ENCODE data around the gene ASPA.
"Not testable (repeated sequence)": the region's sequence is repeated elsewhere in the genome, so short reads cannot be mapped to it uniquely, and the experiment has no call there.

Gene ASPA

GRCh38 chr17:3514873-3515272, 39.1 kb downstream of the ASPA start:
- no peak for FAIRE-seq
- DNase-seq (ENCODE audit: insufficient read length, low spot score) = no peak
- no peak for TF ChIP-seq CTCF (IDR thresholded peaks at IDR 0.05; ENCODE audit: insufficient read depth, missing control alignments)

- FAIRE-seq; DNase-seq (ENCODE audit: insufficient read length, low spot score): not testable (repeated sequence)
Measured at GRCh38 chr17:3519472-3519871, 43.7 kb downstream of the ASPA start.

GRCh38 chr17:3524024-3524423, 48.2 kb downstream of the ASPA start:
- DNase-seq (ENCODE audit: insufficient read length, low spot score) = no peak
- FAIRE-seq = no peak
- TF ChIP-seq CTCF (IDR thresholded peaks at IDR 0.05; ENCODE audit: insufficient read depth, missing control alignments) = no peak

GRCh38 chr17:3526491-3526890, 50.7 kb downstream of the ASPA start:
- no peak for FAIRE-seq
- no peak for TF ChIP-seq CTCF (IDR thresholded peaks at IDR 0.05; ENCODE audit: insufficient read depth, missing control alignments)
- DNase-seq (ENCODE audit: insufficient read length, low spot score) = no peak

- FAIRE-seq (no peak), DNase-seq (ENCODE audit: insufficient read length, low spot score) (no peak)
- no peak for TF ChIP-seq CTCF (IDR thresholded peaks at IDR 0.05; ENCODE audit: insufficient read depth, missing control alignments)
Measured at GRCh38 chr17:3526971-3527370, 51.2 kb downstream of the ASPA start.

DNA sequence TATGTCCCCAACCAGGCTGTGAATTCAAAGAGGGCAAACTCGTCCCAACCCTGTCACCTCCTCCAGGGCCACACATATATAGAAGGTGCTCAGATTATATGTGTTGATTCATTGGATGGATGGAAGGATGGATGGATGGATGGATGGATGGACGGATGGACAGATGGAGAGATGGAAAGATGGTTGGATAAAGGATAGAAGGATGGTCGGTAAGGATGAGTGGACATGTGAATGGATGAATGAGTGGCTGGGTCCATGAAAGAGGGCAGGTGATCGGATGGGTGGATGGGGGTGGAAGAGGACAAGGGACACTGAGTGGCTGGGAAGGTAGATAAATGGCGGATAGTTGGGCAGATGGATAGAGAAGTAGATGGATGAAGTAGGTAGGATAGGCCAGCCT, 51.7 kb downstream of the ASPA start:
- DNase-seq (ENCODE audit: insufficient read length, low spot score) (no peak), FAIRE-seq (no peak)
- TF ChIP-seq CTCF (IDR thresholded peaks at IDR 0.05; ENCODE audit: insufficient read depth, missing control alignments) = no peak

GRCh38 chr17:3527896-3528295, 52.1 kb downstream of the ASPA start:
- FAIRE-seq (no peak), DNase-seq (ENCODE audit: insufficient read length, low spot score) (no peak)
- no peak for TF ChIP-seq CTCF (IDR thresholded peaks at IDR 0.05; ENCODE audit: insufficient read depth, missing control alignments)

DNA sequence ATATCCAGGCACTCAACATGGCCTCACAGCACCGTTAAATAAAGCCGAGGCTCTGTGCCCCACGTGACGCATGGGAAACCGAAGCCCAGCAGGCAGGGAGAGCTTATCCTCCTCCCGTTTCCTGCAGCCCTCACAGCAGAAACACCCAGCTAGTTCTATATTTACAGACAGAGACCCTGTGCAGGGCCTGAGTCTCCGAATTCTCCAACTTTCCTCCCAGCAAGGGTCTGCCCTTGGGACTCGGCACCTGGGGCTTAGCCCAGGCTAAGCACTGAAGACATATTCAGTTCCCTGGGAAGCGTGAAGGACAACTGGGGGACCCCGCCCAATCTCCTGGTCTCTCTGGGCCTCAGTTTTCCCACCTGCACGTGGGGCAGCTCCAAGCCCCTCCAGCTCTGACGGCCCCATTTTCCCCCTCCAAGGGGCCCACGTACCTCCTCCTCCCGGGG, 52.6 kb downstream of the ASPA start:
- FAIRE-seq (no peak), DNase-seq (ENCODE audit: insufficient read length, low spot score) (no peak)
- no peak for TF ChIP-seq CTCF (IDR thresholded peaks at IDR 0.05; ENCODE audit: insufficient read depth, missing control alignments)

All from D721Med (cell line).